Hepatocyte (in vitro differentiated cells): ENCODE results near the gene ARHGAP26.

Experiments
- CTCF ChIP-seq: fragments of 200-600 bp; sonication (generic); IDR thresholded peaks from 2 replicates; pipeline ENCODE4 v1.5.1; 2016; ENCODE audit warnings: antibody characterized with exemption, mild to moderate bottlenecking; ENCODE audit not compliant: poor library complexity
- EZH2phosphoT487 ChIP-seq: fragments of 200-600 bp; sonication (generic); IDR thresholded peaks from one replicate; pipeline ENCODE4 v1.6.1; 2018; ENCODE audit warnings: antibody characterized with exemption, mild to moderate bottlenecking, low read depth, moderate library complexity; ENCODE audit not compliant: unreplicated experiment, severe bottlenecking

- TF ChIP-seq CTCF (no peak), EZH2phosphoT487 (no peak)
These were observed 78.0 kb downstream of the ARHGAP26 start for GRCh38 chr5:142847898-142848790.
